AG10803 (cell line): ENCODE results near the gene ZC3H4.

ENCODE experiments used
- DNase-seq: peaks from one replicate; pipeline ENCODE4 v3.0.0; 2010; ENCODE audit warnings: low read depth
- H3K4me3 ChIP-seq: 2 replicates; pipeline ENCODE4 v1.5.1; 2011; ENCODE audit warnings: mild to moderate bottlenecking, low read length, control low read depth
- TF ChIP-seq, protein P1 (sequence below): conservative IDR thresholded peaks from 2 replicates; pipeline ENCODE4 v1.5.1; 2011; ENCODE audit warnings: mild to moderate bottlenecking, low read length, control low read depth, inconsistent platforms

The ZC3H4 gene

DNA sequence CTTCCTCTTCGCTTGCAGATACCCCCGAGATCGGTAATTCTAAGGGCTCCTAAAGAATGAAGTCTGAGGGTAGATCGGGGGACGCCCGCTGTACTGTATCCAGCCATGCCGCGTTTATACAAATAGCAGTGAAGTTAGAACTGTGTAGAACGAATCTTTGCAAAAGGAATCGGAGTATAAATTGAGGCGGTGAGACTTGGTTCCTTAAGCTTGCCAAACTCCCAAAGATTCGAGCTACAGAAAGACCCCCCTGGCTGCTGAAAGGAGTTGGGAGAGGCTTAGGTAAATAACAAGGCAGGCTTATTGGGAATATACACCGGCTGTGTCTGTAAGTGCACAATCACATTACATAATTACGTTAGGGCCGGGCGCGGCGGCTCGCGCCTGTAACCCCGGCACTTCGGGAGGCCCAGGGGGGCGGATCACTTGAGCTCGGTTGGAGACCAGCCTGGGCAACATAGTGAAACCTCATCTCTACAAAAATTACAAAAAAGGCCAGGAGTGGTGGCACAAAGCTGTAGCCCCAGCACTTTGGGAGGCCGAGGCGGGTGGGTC is 77.4 kb downstream of the ZC3H4 start:
- TF ChIP-seq, protein P1, sequence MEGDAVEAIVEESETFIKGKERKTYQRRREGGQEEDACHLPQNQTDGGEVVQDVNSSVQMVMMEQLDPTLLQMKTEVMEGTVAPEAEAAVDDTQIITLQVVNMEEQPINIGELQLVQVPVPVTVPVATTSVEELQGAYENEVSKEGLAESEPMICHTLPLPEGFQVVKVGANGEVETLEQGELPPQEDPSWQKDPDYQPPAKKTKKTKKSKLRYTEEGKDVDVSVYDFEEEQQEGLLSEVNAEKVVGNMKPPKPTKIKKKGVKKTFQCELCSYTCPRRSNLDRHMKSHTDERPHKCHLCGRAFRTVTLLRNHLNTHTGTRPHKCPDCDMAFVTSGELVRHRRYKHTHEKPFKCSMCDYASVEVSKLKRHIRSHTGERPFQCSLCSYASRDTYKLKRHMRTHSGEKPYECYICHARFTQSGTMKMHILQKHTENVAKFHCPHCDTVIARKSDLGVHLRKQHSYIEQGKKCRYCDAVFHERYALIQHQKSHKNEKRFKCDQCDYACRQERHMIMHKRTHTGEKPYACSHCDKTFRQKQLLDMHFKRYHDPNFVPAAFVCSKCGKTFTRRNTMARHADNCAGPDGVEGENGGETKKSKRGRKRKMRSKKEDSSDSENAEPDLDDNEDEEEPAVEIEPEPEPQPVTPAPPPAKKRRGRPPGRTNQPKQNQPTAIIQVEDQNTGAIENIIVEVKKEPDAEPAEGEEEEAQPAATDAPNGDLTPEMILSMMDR, result no peak
- peak; percentile 16 for DNase-seq
- peak overlapping the region; percentile 61 for H3K4me3 ChIP-seq

DNA sequence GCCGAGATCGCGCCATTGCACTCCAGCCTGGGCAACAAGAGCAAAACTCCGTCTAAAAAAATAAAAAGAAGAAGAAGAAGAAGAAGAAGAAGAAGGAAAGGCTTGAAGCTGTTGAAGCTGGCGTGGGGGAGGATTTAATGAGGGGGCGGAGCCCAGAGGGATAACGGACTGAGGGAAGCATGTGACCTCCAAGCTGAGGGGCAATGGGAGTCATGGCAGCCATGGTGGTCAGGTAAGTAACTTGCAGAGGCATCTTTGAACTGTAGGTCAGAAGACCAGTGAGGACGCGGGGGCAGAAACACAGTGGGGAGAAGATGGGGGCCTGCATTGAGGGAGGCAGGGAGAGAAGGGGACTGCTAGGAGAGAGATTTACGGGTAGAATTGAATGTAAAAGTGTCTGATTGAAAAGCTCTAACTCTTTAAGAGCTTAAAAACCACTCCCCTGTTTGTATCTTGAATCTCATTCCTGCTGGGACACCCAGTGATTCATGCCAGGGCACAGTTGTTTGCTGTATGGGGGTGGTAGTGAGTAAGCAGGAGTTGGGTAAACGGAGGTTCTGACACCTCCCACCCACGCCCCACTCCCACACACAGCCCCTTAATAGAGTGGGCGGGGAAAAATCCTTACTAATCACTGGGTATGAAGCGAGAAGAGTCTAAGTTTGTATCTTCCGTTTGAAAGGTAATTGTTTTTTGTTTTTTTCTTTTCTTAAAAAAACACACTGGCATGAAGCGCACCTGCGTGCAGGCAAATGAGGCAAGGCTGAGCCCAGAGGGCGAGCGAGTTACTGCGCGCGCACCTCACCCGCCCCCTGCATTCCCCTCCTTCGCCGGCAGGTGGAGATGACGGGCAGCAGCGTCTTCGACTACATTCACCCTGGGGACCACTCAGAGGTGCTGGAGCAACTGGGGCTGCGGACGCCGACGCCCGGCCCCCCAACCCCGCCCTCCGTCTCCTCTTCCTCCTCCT is 78.2 kb downstream of the ZC3H4 start:
- TF ChIP-seq, protein P1, result peak; percentile 81
- DNase-seq, result peak; percentile 70
- H3K4me3 ChIP-seq, result peak overlapping the region; percentile 61

DNA sequence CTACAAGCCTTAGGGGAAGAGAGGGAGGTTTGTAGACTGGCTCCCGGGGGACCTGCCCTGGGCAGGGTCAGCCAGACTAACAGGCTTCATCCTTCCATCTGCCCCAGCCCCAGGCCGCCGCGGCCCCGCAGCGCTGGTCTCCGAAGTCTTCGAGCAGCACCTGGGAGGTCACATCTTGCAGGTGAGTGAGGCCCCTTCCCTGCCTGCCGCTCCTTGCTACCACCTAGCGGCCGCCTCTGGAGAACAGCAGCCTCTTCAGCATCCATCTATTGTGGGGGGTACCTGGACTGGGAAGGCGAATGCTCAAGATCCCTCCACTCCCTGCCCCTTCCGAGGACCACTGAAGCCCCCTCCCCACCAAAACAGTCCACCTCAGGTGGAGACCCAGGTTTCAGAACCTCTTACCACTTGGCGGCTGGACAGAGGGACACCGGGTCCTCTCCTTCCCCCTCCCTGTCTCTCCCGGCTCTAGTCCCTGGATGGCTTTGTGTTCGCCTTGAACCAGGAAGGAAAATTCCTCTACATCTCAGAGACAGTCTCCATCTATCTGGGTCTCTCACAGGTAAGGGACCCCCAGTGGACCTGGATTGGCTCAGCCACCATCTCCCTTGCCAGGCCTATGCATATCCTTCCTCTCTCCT is 81.3 kb downstream of the ZC3H4 start:
- TF ChIP-seq, protein P1, result peak; percentile 75
- no peak for DNase-seq
- H3K4me3 ChIP-seq, result no peak overlapping the region

DNA sequence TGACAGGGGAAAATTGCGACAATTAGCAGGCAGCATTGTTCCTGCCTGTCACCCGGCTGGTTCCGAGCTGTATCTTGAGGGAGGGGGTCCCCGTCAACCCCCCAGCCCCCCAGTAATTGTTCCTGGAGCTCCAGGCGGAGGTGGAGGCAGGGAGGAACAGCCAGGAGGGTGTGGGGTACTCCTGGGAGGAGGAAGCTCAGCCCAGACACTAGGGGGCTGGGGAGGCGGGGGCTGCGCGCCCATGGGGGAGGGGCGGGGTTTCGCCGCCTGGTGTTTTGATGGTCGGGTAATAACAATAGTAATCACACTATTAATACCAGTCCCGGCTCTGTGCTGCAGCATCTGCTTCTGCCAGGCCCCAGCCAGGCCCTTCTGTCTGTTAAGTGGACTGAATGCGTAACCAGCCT is 85.4 kb downstream of the ZC3H4 start:
- no peak overlapping the region for H3K4me3 ChIP-seq
- DNase-seq, result no peak
- TF ChIP-seq, protein P1, result no peak

DNA sequence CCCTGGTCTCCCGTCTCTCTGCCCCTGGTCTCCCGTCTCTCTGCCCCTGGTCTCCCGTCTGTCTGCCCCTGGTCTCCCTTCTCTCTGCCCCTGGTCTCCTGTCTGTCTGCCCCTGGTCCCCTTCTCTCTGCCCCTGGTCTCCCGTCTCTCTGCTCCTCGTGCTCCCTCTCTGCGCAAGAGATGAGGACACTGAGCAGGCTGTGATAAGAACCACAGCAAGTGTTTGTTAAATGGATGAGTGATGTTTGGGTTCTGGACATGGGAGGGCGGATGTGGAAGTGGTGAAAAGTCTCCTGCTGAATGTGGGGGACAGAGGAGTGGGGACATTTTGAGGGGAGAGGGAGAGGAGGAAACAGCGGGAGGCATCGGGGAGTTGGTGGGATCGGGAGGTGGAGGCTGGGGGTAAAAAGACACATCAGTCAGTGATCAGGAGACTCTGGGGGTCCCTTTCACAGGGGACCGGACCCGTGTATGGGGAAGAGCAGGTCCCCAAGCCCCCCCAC is 85.9 kb downstream of the ZC3H4 start:
- H3K4me3 ChIP-seq, result no peak overlapping the region
- no peak for DNase-seq
- TF ChIP-seq, protein P1, result no peak

DNA sequence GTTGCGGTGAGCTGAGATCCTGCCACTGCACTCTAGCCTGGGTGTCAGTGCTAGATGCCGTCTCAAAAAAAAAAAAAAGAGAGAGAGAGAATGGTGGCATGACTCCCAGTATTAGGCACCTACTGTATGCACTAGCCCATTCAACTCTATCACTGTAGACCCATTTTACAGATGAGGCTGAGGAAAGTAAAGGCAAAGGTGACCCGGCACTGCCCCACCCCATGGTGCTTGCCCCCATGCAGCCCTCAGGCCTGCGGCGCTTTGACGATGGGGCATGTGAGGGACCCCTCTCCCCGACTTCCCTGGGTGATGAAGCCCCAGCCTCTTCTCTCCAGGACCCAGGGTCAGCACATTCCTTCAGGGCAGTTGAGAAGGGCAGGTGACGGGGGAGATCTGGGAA is 86.7 kb downstream of the ZC3H4 start:
- no peak overlapping the region for H3K4me3 ChIP-seq
- no peak for DNase-seq
- TF ChIP-seq, protein P1, result no peak
